GDM1 (cell line): ENCODE data around the gene RNF223.

ENCODE experiments used
- DNase-seq: peaks from one replicate; lab custom pipeline; 2025; lab: John Stamatoyannopoulos, UW

The RNF223 gene

GRCh38 chr1:1026599-1027413, 47.3 kb downstream of the RNF223 start:
- DNase-seq: no peak

- DNase-seq: no peak
These were observed 48.4 kb downstream of the RNF223 start for GRCh38 chr1:1025730-1026129.

- no peak for DNase-seq
These were observed 49.1 kb downstream of the RNF223 start for GRCh38 chr1:1024771-1025699.

- DNase-seq: no peak
These were observed 49.8 kb downstream of the RNF223 start for GRCh38 chr1:1024149-1024770.

GRCh38 chr1:1023700-1024099, 50.4 kb downstream of the RNF223 start:
- no peak for DNase-seq

GRCh38 chr1:1022302-1023009, 51.6 kb downstream of the RNF223 start:
- no peak for DNase-seq

- no peak for DNase-seq
These were observed 52.2 kb downstream of the RNF223 start for GRCh38 chr1:1021920-1022259.

GRCh38 chr1:1021010-1021919, 52.8 kb downstream of the RNF223 start:
- DNase-seq: no peak
